ENCODE data around the gene NRIP1.

The NRIP1 gene

DNA sequence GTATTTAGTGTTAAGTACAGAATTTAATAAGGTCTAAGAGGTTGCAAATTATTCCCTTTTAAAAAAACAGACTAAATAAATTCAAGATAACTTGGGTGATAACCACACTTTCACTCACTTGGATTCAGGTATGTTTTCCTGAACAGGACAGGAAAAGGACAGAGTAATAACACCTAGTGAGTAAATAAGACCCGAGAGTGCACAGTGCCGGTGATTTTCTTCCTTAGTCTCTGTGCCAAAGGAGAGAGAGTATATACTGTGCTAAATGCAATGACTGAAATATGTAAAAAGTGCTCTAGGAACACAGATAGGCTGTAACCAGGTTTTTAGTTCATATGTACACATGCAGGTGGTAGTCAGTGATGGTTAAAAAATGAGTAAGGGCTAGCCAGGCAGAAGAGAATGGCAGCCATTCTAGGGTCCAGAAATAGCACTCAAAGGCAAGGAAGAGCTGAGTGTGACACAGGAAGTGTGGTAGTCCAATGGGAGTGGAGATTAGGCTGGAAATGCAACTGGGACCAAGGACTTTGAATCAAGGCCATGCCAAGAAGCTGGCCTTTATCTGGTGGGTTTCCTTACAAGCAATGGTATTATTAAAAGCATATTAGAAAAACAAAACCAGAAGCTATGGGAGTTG, 58.1 kb downstream of the NRIP1 start:
- no peak for DNase-seq (ENCODE audit: low read depth, low spot score)

DNA sequence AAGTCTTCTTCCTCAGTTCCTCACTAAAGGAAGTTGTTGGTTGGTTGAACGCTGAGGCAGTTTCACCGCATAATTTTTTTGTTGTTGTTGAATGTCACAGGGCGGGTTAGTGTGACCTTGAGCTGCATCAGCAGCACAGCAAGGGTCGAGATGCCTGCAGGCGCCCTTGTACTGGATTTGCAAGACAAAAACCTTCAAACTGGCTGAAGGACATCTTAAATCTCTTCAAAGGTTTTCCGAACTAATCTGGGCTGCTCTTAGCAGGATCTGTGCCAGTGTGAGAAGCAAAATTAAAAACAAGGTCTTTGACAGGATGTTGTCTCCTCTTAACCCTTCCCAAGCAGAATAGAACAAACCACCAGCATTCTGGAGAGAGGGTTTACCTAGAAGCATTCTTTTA, 59.4 kb downstream of the NRIP1 start:
- no peak for DNase-seq (ENCODE audit: low read depth, low spot score)

DNA sequence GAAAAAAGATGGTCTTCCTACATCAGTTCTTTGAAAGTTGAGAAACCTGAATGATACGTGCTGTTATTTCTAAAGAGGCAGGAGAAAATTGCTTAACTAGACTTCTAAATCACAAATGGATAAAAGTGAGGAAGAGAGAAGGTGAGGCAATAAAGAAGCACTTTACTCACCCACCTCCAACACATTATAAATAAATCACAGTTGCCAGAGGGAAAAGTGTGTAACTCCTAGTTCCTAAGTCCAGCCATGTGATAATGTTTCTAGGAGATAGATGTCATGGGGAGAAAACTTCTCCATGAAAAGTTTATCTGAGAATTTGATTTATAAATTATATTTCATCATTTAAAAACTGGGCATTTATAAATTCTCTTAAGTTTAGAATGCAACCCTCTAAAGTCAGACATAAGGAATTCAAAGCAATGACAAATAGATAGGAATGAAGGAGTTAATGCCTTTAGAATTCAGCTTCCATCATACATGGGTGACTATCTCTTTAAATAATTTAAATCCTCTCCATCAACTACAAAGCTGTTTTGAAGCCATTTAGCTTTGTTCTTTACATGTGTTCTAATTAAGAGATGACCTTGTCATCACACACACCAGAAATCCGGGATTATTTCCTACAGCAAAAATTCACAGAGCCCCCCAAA, 60.0 kb downstream of the NRIP1 start:
- no peak for DNase-seq (ENCODE audit: low read depth, low spot score)

DNA sequence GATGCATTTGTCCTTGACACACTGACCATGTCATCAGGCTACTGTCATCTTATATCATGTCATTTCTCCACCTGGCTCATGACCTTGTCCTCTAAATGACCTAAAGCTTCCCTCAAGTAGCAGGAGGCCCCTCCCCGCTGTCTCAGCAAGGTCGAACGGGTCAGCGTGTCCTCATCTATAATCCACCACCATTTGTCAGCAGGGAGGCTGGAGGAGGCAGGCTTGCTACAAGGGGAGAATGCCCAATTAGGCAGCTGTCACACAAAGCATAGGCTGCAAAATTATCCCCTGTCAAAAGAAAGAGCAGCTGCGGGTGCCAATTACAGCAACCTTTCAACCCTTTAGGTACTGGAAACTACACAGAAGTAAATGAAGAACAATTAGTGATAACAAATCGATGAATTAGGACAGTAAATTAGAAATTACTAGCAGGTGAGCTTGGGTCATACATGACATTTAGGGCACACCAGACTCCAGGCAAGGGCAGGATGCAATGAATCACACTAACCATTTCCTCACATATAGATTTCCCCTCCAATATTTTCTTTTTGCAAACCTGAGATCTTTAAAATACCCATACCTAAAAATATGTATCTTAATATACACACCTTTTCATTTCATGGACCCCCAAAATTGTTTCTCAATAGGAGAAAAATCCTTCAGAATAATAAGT, 61.2 kb downstream of the NRIP1 start:
- DNase-seq (ENCODE audit: low read depth, low spot score): no peak

DNA sequence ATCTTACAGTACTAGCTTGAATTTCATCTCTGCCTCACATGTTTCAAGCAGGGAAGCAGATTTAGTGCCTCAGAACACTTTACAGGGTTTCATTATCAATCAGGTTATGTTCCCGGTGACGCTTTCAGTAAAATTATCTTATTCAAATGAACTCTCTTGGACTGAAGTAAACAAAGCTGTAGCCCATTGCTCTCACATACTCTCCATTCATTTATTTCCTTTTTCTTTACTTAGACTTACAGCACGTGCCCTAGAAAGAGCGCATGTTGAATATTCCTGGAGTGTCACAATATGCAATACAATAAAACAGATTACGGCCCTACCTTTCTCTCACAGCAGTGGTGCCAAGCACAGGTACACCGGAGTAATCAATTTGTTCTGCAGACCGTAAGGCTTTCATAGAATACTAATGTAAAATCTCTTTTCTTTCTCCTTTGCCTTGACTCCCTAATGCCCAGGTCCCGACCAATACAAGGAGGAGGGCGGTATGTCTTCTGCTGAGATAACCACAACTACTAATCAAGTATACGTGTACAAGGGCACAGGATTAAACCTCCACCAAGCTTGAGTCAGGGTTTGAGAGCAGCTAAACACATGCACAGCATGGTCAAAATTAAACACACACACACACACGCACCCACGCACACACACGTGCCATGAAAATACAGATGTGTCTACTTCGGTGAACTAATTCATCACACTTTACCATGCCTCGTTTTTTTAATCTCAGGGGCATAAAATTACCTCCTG, 62.8 kb downstream of the NRIP1 start:
- DNase-seq (ENCODE audit: low read depth, low spot score): no peak

DNA sequence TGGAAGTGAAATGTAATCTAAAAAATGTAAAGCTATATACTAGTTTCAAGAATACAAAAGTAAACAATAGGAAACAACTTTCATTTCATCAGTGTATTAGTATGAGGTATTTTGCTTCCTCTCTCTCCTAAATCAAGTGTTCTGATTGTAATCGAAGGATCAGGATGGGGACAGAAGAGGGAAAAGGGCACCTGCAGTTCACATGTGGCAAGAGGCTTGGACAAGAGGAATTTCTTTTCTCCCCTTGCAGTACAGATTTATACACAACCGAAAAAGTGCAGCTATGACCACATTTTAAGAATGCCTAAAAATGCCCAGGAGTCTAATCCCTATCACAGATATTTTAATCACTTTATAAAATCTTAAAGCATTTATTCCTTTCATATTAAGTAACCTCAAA, 63.7 kb downstream of the NRIP1 start:
- DNase-seq (ENCODE audit: low read depth, low spot score): no peak

DNA sequence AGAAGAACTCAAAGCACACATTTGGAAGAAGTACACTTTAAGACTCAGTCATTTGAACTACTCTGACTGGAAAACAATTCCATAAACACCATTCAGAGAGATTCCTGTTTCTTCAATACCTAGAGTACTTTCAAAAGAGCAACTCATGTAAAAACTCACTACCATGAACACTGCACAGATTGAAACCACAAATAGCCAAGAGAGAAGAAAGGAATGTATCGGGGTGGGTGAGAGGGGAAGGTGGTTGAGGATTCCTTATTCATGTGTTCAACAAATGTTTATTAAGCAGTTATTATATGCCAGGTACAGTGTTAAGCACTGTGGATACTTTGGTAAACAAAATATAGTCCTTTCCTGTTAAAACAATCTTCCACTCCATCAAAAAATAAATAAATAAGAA, 64.7 kb downstream of the NRIP1 start:
- DNase-seq (ENCODE audit: low read depth, low spot score): no peak

DNA sequence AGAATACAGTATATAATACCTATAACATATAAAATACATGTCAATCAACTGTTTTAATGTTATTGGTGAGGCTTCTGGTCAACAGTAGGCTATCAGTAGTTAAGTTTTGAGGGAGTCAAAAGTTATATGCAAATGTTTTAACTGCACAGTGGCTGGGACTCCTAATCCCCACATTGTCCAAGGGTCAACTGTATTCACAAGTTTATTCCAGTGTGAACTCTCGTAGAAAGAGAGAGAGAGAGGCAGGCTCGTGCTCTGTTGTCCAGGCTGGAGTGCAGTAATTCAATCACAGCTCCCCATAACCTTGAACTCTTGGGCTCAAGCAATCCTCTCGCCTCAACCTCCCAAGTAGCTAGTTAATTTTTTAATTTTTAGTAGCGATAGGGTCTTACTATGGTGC, 66.0 kb downstream of the NRIP1 start:
- DNase-seq (ENCODE audit: low read depth, low spot score): no peak

DNA sequence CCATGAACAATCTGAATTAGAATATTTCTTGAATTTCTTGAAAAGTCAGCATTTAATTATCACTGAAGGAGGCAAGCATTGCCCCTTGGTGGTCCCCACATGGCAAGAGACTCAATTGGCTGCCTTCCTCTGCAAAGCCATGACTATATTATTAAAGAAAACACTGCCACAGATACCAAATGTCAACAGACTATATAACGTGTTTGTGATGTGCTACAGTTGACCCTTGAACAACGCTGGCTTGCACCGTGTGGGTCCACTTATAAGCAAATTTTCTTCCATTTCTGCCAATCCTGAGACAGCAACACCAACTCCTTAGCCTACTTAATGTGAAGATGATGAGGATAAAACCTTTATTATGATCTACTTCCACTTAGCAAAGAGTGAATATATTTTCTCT, 66.5 kb downstream of the NRIP1 start:
- DNase-seq (ENCODE audit: low read depth, low spot score): no peak

DNA sequence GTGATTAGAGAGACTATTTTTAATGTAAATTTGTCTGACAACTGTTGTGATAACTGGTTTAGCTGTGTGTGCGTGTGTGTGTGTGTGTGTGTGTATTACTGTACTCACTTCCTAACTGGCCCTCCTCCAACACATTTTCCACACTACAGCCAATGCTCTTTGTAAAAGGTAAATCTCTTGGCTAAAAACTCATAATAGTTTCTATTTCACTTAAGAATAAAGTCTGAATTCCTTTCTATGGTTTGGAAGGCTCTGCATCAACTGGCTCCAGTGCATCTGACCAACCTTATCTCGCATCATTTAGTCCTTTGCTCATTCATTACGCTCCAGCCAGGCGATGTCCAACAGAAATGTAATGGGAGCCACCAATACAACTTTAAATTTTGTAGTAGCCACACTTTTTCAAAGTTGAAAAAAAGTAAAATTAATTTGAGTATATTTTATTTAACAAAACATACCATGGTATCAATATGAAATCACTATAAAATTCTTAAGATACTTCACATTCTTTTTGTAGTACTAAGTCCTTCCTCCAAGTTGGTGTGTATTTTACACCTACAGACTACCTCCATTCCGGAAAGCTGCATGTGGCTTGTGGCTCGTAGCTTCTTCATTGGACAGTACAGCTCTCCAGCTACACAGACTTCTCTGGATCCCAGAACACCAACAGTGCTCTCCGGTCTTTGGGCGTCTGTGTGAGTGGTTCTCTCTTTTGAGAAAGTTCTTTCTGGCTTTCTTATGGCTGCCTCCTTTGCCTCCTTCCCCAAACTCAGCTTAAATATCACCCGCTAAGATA, 68.9 kb downstream of the NRIP1 start:
- DNase-seq (ENCODE audit: low read depth, low spot score): no peak

DNA sequence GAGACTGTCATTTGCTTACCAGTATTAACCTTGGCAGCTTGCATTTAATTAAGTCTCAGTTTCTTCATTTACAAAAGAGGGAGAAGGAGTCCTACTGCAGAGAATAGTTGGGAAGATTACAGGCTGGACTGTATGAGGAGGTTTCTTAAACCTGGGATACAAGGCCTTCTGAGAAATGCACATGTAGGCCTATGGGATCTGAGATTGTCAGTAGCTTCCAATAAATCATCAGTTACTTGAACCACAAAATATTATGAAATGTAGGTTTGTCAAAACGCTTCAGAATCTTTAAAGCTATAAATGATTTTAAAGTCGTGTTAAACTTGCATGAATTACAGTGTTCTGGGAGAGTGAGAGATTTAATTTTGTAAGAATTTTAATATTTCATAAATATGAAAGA, 69.6 kb downstream of the NRIP1 start:
- DNase-seq (ENCODE audit: low read depth, low spot score): no peak

DNA sequence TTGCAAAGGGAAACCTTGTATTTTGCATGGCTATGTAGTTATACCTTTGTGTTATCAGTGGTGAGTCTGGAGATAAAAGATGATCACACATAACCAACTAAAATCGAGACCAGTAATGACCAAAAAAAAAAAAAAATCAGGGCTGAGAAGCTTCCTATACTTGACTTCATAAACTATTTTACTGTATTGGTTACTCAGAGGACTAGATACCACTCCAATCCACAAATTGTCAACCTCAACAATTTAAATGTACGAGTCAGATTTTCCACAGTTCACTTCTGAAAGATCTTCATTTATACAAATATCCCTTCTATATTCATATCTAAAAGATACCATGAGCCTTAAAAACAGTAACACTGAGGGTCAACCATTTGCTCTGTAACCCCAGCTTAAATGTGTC, 71.7 kb downstream of the NRIP1 start:
- DNase-seq (ENCODE audit: low read depth, low spot score): no peak

DNA sequence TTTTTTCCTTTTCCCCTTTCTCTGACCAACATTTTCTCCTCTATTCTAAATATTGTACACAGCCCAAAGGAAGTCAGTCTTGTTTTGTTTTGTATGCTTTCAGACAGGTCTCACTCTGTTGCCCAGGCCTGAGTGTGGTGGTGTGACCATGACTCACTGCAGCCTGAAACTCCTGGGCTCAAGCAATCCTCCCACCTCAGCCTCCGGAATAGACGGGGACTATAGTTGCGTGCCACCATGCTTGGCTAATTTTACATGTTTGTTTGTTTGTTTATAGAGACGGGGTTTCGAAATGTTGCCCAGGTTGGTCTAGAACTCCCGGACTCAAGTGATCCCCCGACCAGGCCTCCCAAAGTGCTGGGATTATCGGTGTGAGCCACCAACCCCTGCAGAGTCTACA, 72.8 kb downstream of the NRIP1 start:
- DNase-seq (ENCODE audit: low read depth, low spot score): no peak

DNA sequence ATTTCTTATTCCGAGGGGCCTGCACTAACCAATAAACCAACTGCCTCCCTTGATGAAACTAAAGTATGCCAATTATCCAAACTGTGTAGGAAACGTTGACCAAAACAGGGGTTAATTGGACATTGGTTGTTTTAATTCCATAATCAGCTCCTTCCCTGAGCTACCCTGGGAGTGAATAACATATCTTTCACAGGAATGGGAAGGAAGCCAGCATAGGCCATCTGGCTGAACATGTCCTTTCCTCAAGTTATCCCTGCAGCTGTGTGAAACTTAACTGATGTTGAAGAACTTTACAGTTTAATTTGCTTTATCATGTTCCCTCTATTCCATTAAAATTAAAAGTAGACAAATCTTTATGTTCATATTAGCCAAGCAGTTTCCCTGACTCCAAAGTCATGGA, 75.4 kb downstream of the NRIP1 start:
- no peak for DNase-seq (ENCODE audit: low read depth, low spot score)

DNA sequence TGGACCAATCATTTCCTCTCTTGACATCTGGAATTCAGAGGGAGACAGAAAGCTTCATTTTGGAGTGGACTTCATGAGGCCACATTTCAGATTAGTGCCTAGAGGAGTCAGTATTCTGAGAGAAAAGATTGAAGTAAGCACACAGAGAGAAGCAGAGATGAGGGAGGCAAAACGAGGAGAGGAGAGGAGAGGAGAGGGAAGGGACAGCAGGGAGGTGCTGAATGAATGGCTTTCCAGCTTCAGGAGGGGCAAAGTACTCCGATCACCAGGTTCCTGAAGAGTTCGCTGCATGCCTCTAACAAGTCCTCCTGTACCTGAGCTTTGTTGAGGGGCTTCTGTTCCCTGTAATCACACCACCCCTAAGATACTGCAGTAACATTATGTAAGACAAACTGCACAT, 76.0 kb downstream of the NRIP1 start:
- no peak for DNase-seq (ENCODE audit: low read depth, low spot score)

DNA sequence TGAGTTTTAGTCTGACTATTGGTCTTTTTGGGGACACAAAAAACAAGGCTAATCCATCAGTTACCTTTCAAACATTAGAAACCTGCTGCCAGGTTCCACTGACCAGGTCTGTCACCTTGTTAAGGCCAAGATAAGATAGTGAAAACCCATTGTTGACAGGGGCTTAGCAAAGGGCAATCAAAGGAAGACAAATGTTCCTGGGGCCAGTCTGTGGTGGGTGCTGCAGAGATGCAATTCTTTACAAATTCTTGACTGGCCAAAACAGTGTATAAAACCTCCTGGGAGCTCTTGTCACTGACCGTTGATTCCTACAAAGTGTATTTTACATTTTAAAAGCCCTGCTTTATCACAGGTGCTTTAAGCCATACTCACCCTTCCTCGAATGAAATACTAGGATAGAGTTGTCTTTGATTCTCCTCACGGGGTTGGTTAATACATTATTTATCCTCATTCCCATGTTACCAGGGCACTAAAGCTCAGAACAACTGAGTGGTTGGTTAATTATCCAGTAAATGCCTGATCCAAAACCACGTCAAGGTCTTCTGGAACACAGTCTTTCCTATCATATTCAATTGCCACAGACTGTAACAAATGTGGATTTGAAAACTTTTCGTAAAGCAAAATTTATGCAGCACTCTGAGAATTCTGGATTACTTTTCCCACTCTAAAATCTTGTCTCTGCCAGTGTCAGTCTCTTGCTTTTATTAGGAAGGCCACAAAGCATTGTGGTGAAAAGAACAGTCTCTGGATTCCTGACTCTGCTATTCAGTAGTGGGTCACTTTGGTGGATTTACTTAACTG, 77.2 kb downstream of the NRIP1 start:
- DNase-seq (ENCODE audit: low read depth, low spot score): no peak

DNA sequence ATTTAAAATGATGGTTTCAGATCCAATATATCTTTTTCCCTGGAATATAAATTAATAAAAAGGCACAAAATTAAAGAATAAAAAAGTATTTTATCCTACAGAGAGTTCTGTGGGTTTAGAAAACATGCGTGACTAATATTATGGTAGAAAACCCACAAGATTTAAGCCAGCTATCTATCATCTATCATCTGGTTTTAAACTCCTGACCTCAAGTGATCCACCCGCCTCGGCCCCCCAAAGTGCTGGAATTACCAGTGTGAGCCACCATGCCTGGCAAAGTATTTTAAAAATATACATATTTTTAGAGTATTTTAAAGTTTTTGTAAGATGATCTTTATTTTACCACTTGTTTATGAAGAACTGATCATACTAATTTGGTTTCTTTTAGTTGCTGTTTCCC, 79.5 kb downstream of the NRIP1 start:
- DNase-seq (ENCODE audit: low read depth, low spot score): no peak

DNA sequence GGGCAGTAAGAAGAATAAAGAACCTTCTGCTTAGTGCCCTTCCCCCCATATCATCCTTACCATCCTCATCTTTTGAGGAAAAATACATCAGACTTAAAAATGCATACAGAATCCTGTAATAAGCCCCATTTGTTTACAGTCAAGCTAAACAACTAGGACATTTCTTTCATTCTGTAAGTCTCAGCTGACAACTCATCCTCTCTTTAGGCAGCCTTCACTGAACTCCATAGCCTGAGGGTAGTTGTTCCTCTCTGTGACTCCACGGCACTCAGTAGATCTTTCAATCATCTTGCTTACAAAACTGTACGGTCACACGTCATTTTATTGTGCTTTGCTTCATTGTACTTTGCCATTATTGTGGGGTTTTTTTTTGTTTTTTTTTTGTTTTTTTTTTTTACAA, 82.5 kb downstream of the NRIP1 start:
- no peak for DNase-seq (ENCODE audit: low read depth, low spot score)

DNA sequence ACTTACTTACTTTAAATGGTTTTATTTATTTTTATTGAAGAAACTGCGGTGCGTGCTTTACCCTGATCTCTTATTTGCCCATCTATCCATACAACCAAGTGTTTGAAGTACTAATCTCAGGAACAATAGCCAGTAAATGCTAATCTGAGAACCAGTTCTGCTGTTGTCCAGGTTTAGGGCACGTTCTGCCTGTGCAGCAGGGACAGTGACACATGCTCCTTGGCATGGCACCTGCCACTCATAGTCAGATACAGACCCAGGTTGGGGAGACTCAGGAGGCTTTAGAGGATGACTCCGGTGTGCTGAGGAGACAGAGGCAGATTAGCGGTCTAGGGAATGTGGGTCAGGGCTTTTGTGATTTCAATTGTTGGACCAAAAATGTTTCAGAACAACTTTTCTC, 83.6 kb downstream of the NRIP1 start:
- no peak for DNase-seq (ENCODE audit: low read depth, low spot score)

DNA sequence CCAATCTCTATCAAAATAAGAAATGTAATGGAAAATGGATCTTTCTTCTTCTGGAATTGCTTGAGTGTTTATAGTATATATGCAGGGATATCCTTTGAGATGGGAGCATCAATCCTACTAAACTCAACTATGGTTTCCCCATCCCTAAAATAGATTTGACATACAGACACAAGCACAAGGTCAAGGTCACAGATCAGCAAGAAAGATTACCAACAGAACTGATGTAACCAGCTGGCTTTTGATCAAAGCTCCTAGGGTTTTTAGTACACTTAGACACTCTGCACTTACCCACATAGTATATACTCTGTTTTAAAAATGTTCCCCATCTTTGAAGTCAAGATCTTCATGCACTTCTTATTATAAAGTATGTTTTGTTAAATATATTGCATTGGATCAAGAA, 85.5 kb downstream of the NRIP1 start:
- no peak for DNase-seq (ENCODE audit: low read depth, low spot score)

DNA sequence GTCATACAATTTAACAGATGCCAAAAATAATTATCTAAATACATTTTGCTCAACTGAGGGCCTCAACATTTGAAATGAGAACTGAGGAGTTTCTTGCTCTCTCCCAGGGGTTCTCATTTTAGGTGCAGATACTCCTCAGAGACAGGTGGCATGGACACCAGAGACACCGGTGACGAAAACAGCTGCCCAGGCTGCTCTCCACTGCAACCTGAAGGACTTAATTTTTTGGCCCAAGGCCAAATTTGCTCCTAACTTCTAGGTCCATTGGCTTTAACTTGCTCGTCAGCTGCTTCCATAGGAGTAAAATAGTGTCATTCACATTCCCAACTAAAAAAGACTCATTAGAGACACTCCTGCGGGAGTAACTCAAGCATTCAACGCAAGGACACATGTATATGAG, 87.0 kb downstream of the NRIP1 start:
- DNase-seq (ENCODE audit: low read depth, low spot score): no peak
